B cell (primary cell): ENCODE results near the gene BET1. TPM values are rescaled to one million over a fixed set of nuclear protein-coding genes. Genes with fewer than 3 reads are reported as not detected.

Experiments used
- ATAC-seq: fragments of 200-7000 bp; cut with Tn5 transposase; one replicate; pipeline ENCODE4 v1.10.0; 2021; ENCODE audit warnings: low read depth, mild to moderate bottlenecking, moderate number of reproducible peaks, moderate library complexity
- CTCF ChIA-PET: fragments of 350-600 bp; sonication (Branson Sonifier 250); formaldehyde crosslinking; loops from one replicate; lab custom pipeline; 2021; ENCODE audit warnings: antibody characterized with exemption, inconsistent platforms; lab: Charles Lee
- POLR2A ChIA-PET: fragments of 350-600 bp; sonication (Branson Sonifier 250); formaldehyde crosslinking; loops from one replicate; lab custom pipeline; 2021; ENCODE audit warnings: antibody characterized with exemption; lab: Charles Lee
- DNase-seq: peaks from one replicate; pipeline ENCODE4 v3.0.0; 2013
- H2AFZ ChIP-seq: 2 replicates; pipeline ENCODE4 v1.6.1; 2012; ENCODE audit warnings: mild to moderate bottlenecking, low read depth, low read length; ENCODE audit not compliant: insufficient read depth, poor library complexity, severe bottlenecking
- H3K27ac ChIP-seq, 2 donors: 1 replicate in 1 of 2; 2 replicates in 1 of 2; pipeline ENCODE4 v1.5.1; 2012 to 2013; ENCODE audit warnings: low read length in 2 of 2, mild to moderate bottlenecking in 2 of 2, moderate library complexity in 1 of 2
- H3K27me3 ChIP-seq, 4 experiments: fragments of 200-600 bp in 1 of 4; sonication (generic) in 1 of 4; replicated peaks in 1 of 4; 1 replicate in 2 of 4; 2 replicates in 2 of 4; pipeline versions ENCODE4 v1.6.1 to v1.7.0; 2013 to 2016; ENCODE audit warnings: low read length in 3 of 4, mild to moderate bottlenecking in 2 of 4, mixed read lengths in 1 of 4, moderate library complexity in 1 of 4; ENCODE audit not compliant: insufficient read depth in 4 of 4, control insufficient read depth in 3 of 4; ENCODE audit errors: control extremely low read depth in 1 of 4
- H3K36me3 ChIP-seq, 2 experiments: replicated peaks in 1 of 2; 1 replicate in 1 of 2; 2 replicates in 1 of 2; pipeline versions ENCODE4 v1.6.1 to v1.7.1; 2013; ENCODE audit warnings: low read length in 1 of 2; ENCODE audit not compliant: insufficient read depth in 2 of 2, control insufficient read depth in 1 of 2; ENCODE audit errors: control extremely low read depth in 1 of 2, extremely low read depth in 1 of 2
- H3K4me1 ChIP-seq, 2 donors: fragments of 200-600 bp in 1 of 2; sonication (generic) in 1 of 2; 1 replicate in 1 of 2; 2 replicates in 1 of 2; pipeline versions ENCODE4 v1.5.1 to v1.6.1; 2013 to 2017; ENCODE audit warnings: low read length in 2 of 2; ENCODE audit not compliant: control insufficient read depth in 2 of 2, insufficient read depth in 2 of 2
- H3K4me2 ChIP-seq: replicated peaks from 2 replicates; pipeline ENCODE3; 2012; ENCODE audit warnings: mild to moderate bottlenecking, low read depth, low read length; ENCODE audit not compliant: poor library complexity, severe bottlenecking
- H3K4me3 ChIP-seq, 5 experiments: fragments of 200-600 bp in 1 of 5; sonication (generic) in 1 of 5; 1 replicate in 3 of 5; 2 replicates in 2 of 5; pipeline versions ENCODE4 v1.5.1 to v1.7.0; 2011 to 2016; ENCODE audit warnings: low read length in 4 of 5, mild to moderate bottlenecking in 4 of 5, low read depth in 2 of 5, control low read depth in 1 of 5, moderate library complexity in 1 of 5; ENCODE audit not compliant: insufficient read depth in 1 of 5; ENCODE audit errors: control extremely low read depth in 1 of 5, extremely low read depth in 1 of 5
- H3K79me2 ChIP-seq: fragments of 200-600 bp; sonication (generic); one replicate; pipeline ENCODE4 v1.6.0; 2016; ENCODE audit warnings: low read length; ENCODE audit not compliant: control insufficient read depth, insufficient read depth
- H3K9ac ChIP-seq: fragments of 200-600 bp; sonication (generic); 2 replicates; pipeline ENCODE4 v1.6.1; 2017; ENCODE audit warnings: mild to moderate bottlenecking, low read length, moderate library complexity
- H3K9me3 ChIP-seq, 3 donors: one replicate each; pipeline versions ENCODE4 v1.6.1 to v1.7.1; 2013; ENCODE audit warnings: low read length in 2 of 3; ENCODE audit not compliant: control insufficient read depth in 2 of 3, insufficient read depth in 1 of 3; ENCODE audit errors: control extremely low read depth in 1 of 3
- H4K20me1 ChIP-seq: 2 replicates; pipeline ENCODE4 v1.6.0; 2012; ENCODE audit warnings: mild to moderate bottlenecking, low read length; ENCODE audit not compliant: insufficient read depth, control insufficient read depth, poor library complexity, severe bottlenecking
- H3K27ac Mint-ChIP-seq: one replicate; pipeline ENCODE4 v1.8.0; 2021; ENCODE audit warnings: mixed read lengths
- H3K27me3 Mint-ChIP-seq: one replicate; pipeline ENCODE4 v1.8.0; 2021; ENCODE audit warnings: mixed read lengths
- H3K4me1 Mint-ChIP-seq: one replicate; pipeline ENCODE4 v1.8.0; 2021; ENCODE audit warnings: mixed read lengths
- H3K4me3 Mint-ChIP-seq: one replicate; pipeline ENCODE4 v1.8.0; 2021; ENCODE audit warnings: mixed read lengths
- H3K9me3 Mint-ChIP-seq: one replicate; pipeline ENCODE4 v1.8.0; 2022; ENCODE audit warnings: mixed read lengths; ENCODE audit not compliant: insufficient read depth
- CTCF ChIP-seq: fragments of 200-600 bp; IDR thresholded peaks from one replicate; pipeline ENCODE4 v1.8.0; 2022; ENCODE audit warnings: antibody characterized with exemption, mild to moderate bottlenecking
- EZH2 ChIP-seq: IDR thresholded peaks from 2 replicates; pipeline ENCODE4 v1.6.1; 2012; ENCODE audit warnings: borderline replicate concordance, low read depth, mild to moderate bottlenecking, moderate library complexity, low read length; ENCODE audit not compliant: insufficient read depth, poor library complexity, severe bottlenecking
- WGBS: methylation state at CpG from one replicate; pipeline ENCODE4 v1.1.5; 2013; ENCODE audit warnings: missing lambda C conversion rate; ENCODE audit not compliant: insufficient coverage; 5-methylcytosine and 5-hydroxymethylcytosine counted together
- intact Hi-C: fragments of 100-400 bp; cut with micrococcal nuclease; formaldehyde crosslinking; loops from one replicate; pipeline ENCODE4 v1.10.0; 2022
- polyA plus RNA-seq: library from polyadenylated mRNA; depleted of rRNA; stranded (reverse); fragments of >200 nt; gene quantifications from 2 replicates; pipeline ENCODE4 v1.2.3, GENCODE V29; 2012
- total RNA-seq, 2 donors: library from RNA; stranded (reverse); fragments of 120-200 nt in 1 of 2; gene quantifications; 1 replicate in 1 of 2; 2 replicates in 1 of 2; pipeline versions ENCODE4 v1.2.3 to v1.2.4, GENCODE V29; 2013 to 2022

Gene BET1
- total and polyA plus RNA-seq, 2 donors (not counting 1 experiment from before 2014, with no cell fraction given): 16.0 to 36.1 TPM

- Histone ChIP-seq H3K9me3 (no peaks in the 10 kb centered on the region), H2AFZ (no peak overlapping the region), H3K9ac (no peak overlapping the region), H3K79me2 (no peaks in the 10 kb centered on the region), H3K27ac (no peak overlapping the region), H3K4me2 (no peak overlapping the region), H4K20me1 (no peaks in the 10 kb centered on the region), H3K4me3 (no peak overlapping the region), H3K36me3 (peaks cover 0 to under 1% of the 10 kb centered on the region in 2 experiments), H3K27me3 (no peaks in the 10 kb centered on the region), H3K4me1 (no peaks in the 10 kb centered on the region)
- Mint-ChIP-seq H3K4me3 (no peak overlapping the region), H3K9me3 (no peaks in the 10 kb centered on the region), H3K27me3 (no peaks in the 10 kb centered on the region), H3K4me1 (peaks cover 10% of the 10 kb centered on the region), H3K27ac (no peak overlapping the region)
- DNase-seq (no peak), ATAC-seq (no peak)
- 100% methylated on average over 1 of the region's 2 CpGs for WGBS
- TF ChIP-seq EZH2: no peak
- no peak for TF ChIP-seq CTCF
- intact Hi-C loops: no loop called here
- POLR2A ChIA-PET: no interaction called here
- CTCF ChIA-PET: interaction anchor here (1.0 kb wide), 1 partner anchor 79 kb away, joined by 3 read pairs; no protein-coding TSS in a partner anchor
Observed at GRCh38 chr7:93981480-93981874, 22.7 kb downstream of the BET1 start.

- TF ChIP-seq EZH2 (no peak), CTCF (no peak)
- Histone ChIP-seq H3K4me2 (no peak overlapping the region), H3K27me3 (no peaks in the 10 kb centered on the region), H3K27ac (no peak overlapping the region), H2AFZ (no peak overlapping the region), H3K36me3 (no peaks in the 10 kb centered on the region), H3K4me3 (peak overlapping the region in 1 of 5 experiments; percentile 14), H3K4me1 (no peaks in the 10 kb centered on the region), H3K9ac (no peak overlapping the region), H4K20me1 (no peaks in the 10 kb centered on the region), H3K9me3 (no peaks in the 10 kb centered on the region), H3K79me2 (no peaks in the 10 kb centered on the region)
- Mint-ChIP-seq H3K27ac (no peak overlapping the region), H3K27me3 (no peaks in the 10 kb centered on the region), H3K4me3 (peak overlapping the region; percentile 80), H3K4me1 (peaks cover 10% of the 10 kb centered on the region), H3K9me3 (no peaks in the 10 kb centered on the region)
- ATAC-seq: no peak
- intact Hi-C loops: no loop called here
- ChIA-PET POLR2A (no interaction called here), CTCF (no interaction called here)
- no CpG with 5 or more reads among the region's 5 CpGs for WGBS
- DNase-seq: no peak
Observed at GRCh38 chr7:93980744-93981479, 23.2 kb downstream of the BET1 start.
